ENCODE data around the gene SLC25A47.

The SLC25A47 gene

DNA sequence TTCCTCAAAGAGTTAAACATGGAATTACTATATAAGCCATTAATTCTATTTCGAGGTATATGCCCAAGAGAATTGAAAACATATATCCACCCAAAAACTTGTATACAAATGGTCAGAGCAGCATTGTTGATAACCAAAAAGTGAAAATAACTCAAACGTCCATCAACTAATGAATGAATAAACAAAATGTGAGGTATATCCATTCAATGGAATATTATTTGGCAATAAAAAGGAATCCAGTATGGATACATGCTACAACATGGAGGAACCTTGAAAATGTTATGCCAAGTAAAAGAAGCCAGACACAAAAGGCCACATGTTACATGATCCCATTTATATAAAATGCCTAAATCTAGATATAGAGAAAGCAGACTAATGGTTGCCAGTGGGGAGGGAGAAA is 36.0 kb downstream of the SLC25A47 start:
- ChIA-PET POLR2A (ENCODE audit: low non-redundant PET) (no interaction called here), CTCF (no interaction called here)
- no peak overlapping the region for H3K27ac ChIP-seq
- no peak for TF ChIP-seq CTCF (conservative IDR thresholded peaks at IDR 0.05; ENCODE audit: low read depth)
- no peak for DNase-seq (ENCODE audit: low spot score)

DNA sequence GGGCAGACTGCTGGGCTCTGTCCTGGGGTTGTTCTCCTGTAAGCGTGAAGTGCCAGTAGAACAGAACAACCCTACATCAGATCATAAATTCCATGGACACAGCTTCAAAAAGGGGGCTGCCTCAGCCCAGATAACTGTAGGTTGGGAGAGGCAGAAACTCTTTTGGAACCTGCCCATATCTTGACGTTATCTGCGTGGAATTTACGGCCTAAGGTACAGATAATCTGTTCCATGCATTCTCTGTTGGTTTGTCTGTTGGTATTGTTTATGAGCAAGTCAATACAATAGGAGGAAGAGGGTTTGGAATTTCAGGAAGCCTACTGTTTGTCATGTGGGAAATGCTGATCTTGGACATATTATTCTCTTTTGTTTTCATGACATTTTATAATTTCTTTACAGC is 36.7 kb downstream of the SLC25A47 start:
- no peak overlapping the region for H3K27ac ChIP-seq
- no peak for DNase-seq (ENCODE audit: low spot score)
- CTCF ChIA-PET = no interaction called here
- POLR2A ChIA-PET (ENCODE audit: low non-redundant PET) = no interaction called here
- TF ChIP-seq CTCF (conservative IDR thresholded peaks at IDR 0.05; ENCODE audit: low read depth) = no peak

DNA sequence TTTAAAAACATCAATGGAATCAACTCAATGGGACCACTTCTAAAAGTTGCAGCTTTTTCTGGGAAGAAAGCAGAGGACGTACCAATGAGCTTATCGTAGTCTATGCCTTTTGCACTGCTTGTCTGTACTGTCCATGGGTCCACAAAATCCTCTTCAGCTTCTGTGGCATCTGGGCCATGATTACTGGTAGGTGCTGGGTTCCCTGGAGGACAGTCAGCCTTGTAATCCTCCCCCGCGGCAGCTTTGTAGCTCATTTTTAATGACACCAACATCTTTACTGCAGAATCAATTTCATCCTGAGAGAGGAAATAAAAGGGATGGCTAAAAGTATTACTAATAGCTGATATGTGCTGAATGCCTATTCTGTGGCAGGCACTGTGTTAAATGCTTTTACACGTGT is 38.5 kb downstream of the SLC25A47 start:
- no peak for TF ChIP-seq CTCF (conservative IDR thresholded peaks at IDR 0.05; ENCODE audit: low read depth)
- ChIA-PET POLR2A (ENCODE audit: low non-redundant PET) (no interaction called here), CTCF (interaction anchor here (0.9 kb wide), 1 partner anchor 76 kb away, joined by 3 read pairs; no protein-coding TSS in a partner anchor)
- H3K27ac ChIP-seq = no peak overlapping the region
- no peak for DNase-seq (ENCODE audit: low spot score)

DNA sequence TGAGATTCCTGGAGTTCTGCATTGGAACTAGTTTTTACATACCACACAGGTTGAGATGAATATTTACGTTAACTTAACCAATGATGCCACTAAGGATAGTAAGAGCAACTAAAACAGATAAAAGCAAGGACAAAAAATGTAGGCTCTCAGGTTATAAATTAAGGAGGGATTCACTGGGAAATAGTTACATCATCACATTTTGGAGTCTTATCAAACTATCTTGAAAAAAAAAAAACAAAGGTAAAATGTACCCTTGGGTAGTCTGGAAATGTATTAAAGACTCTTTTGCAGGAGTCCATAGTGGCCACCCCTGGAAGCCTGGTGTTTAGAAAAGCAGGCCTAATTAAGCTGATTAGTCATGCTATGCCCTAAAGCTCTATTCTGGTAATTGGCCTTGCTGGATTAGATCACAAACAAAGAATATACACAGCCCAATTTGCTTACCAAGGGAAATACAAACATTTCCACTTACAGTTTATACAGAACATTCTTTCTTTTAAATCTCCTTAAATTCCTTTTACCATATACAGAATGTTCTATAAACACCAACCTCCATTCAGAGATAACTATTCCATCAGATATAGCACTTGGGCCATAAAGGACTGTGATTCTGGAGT is 39.3 kb downstream of the SLC25A47 start:
- ChIA-PET CTCF (interaction anchor here (0.6 to 0.9 kb wide), 2 partner anchors 13 to 77 kb away, joined by 3 to 4 read pairs; no protein-coding TSS in a partner anchor), POLR2A (ENCODE audit: low non-redundant PET) (no interaction called here)
- no peak for TF ChIP-seq CTCF (conservative IDR thresholded peaks at IDR 0.05; ENCODE audit: low read depth)
- H3K27ac ChIP-seq = no peak overlapping the region
- no peak for DNase-seq (ENCODE audit: low spot score)

DNA sequence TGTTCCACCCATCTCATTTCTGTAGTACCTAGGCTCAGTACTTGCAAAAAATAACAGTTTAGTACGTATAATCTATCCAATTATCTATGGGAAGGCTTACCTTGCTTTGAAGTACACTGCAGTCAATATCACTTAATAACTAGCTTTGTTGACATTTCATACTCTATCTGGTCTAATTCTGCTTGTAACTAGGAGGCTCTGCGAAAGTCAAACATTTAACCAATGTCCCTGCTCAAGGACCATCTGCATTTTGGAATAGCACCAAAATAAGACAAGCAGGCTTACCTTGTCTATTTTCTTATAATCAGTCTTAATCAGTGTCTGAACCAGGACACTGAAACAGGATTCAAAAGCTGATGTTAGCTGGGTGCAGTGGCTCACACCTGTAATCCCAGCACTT is 39.9 kb downstream of the SLC25A47 start:
- DNase-seq (ENCODE audit: low spot score) = no peak
- CTCF ChIA-PET = no interaction called here
- no peak overlapping the region for H3K27ac ChIP-seq
- POLR2A ChIA-PET (ENCODE audit: low non-redundant PET) = no interaction called here
- TF ChIP-seq CTCF (conservative IDR thresholded peaks at IDR 0.05; ENCODE audit: low read depth) = no peak

DNA sequence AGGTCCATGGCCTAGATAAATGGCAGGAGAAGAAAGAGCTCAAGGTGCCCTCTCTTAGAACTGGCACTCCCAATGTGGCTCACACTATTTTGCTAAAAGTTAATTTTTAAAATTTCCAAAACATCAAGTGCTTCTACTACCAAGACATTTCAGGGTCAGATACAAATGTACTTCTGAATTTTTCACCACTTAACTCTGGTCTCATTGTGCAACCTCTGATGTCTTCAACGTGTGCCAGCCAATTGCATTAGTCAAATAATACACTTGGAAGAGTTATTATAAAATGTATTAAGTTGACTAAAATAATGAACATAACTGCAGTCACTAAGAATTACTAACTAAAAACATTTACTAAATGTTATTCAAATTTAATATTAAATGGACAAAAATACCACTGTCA is 41.3 kb downstream of the SLC25A47 start:
- POLR2A ChIA-PET (ENCODE audit: low non-redundant PET) = no interaction called here
- no peak for TF ChIP-seq CTCF (conservative IDR thresholded peaks at IDR 0.05; ENCODE audit: low read depth)
- no peak for DNase-seq (ENCODE audit: low spot score)
- CTCF ChIA-PET = interaction anchor here (1.0 kb wide), 1 partner anchor 12 kb away, joined by 4 read pairs; no protein-coding TSS in a partner anchor
- no peak overlapping the region for H3K27ac ChIP-seq

All from RWPE1 (cell line).